H1 (cell line): ENCODE results near the gene AGBL5. TPM values are rescaled to one million over a fixed set of nuclear protein-coding genes. Genes with fewer than 3 reads are reported as not detected.

ENCODE experiments used
- CTCF ChIA-PET: fragments of 300-600 bp; sonication (Branson Sonifier 250); formaldehyde crosslinking; loops from one replicate; lab custom pipeline; 2021; ENCODE audit not compliant: partially characterized antibody; lab: Charles Lee
- POLR2A ChIA-PET: fragments of 300-600 bp; sonication (Branson Sonifier 250); formaldehyde crosslinking; loops from one replicate; lab custom pipeline; 2021; ENCODE audit warnings: inconsistent platforms; ENCODE audit not compliant: partially characterized antibody; lab: Charles Lee
- DNase-seq, 2 experiments: peaks; one replicate each; pipeline versions ENCODE4 v3.0.0 to v3.0.0-alpha.2; 2010 to 2022; ENCODE audit warnings: low spot score in 2 of 2, low read depth in 1 of 2, mixed read lengths in 1 of 2
- FAIRE-seq: peaks from 2 replicates; lab custom pipeline; 2011; peaks lifted over from hg19 to GRCh38; lab: Jason Lieb, UNC
- H2AFZ ChIP-seq: 2 replicates; pipeline ENCODE4 v1.8.1; 2012; ENCODE audit warnings: low read length, inconsistent platforms
- H2AK5ac ChIP-seq: 2 replicates; pipeline ENCODE4 v1.6.1; 2013; ENCODE audit warnings: low read depth, low read length
- H2BK120ac ChIP-seq: replicated peaks from 2 replicates; pipeline ENCODE3; 2013; ENCODE audit warnings: low read depth, low read length, inconsistent platforms
- H2BK12ac ChIP-seq: 2 replicates; pipeline ENCODE4 v1.6.1; 2013; ENCODE audit warnings: low read depth, low read length
- H2BK15ac ChIP-seq: 2 replicates; pipeline ENCODE4 v1.6.1; 2013; ENCODE audit warnings: low read length
- H2BK20ac ChIP-seq: 2 replicates; pipeline ENCODE4 v1.6.1; 2013; ENCODE audit warnings: low read length
- H2BK5ac ChIP-seq: 2 replicates; pipeline ENCODE4 v1.6.1; 2013; ENCODE audit warnings: low read depth, low read length
- H3K14ac ChIP-seq: 2 replicates; pipeline ENCODE4 v1.6.1; 2013; ENCODE audit warnings: inconsistent platforms; ENCODE audit not compliant: insufficient read length
- H3K18ac ChIP-seq: 2 replicates; pipeline ENCODE4 v1.6.1; 2013; ENCODE audit warnings: low read length; ENCODE audit errors: extremely low read depth
- H3K23ac ChIP-seq: 2 replicates; pipeline ENCODE4 v1.6.1; 2013; ENCODE audit warnings: inconsistent platforms; ENCODE audit not compliant: insufficient read length
- H3K23me2 ChIP-seq: 2 replicates; pipeline ENCODE4 v1.6.1; 2013; ENCODE audit warnings: low read depth, low read length
- H3K27ac ChIP-seq: 2 replicates; pipeline ENCODE4 v1.6.1; 2011; ENCODE audit warnings: low read depth, low read length, inconsistent platforms
- H3K27me3 ChIP-seq, 4 experiments: replicated peaks in 1 of 4; 1 replicate in 1 of 4; 2 replicates in 3 of 4; pipeline versions ENCODE4 v1.6.1 to v1.8.1; 2011 to 2013; ENCODE audit warnings: low read length in 3 of 4, mild to moderate bottlenecking in 3 of 4, inconsistent platforms in 2 of 4, mixed read lengths in 2 of 4, moderate library complexity in 1 of 4; ENCODE audit not compliant: control insufficient read depth in 3 of 4, insufficient read depth in 3 of 4; ENCODE audit errors: extremely low read depth in 1 of 4
- H3K36me3 ChIP-seq, 4 experiments: 2 replicates each; pipeline versions ENCODE4 v1.6.1 to v1.8.1; 2011 to 2013; ENCODE audit warnings: mild to moderate bottlenecking in 4 of 4, low read length in 3 of 4, moderate library complexity in 2 of 4, control low read depth in 1 of 4, inconsistent platforms in 1 of 4; ENCODE audit not compliant: insufficient read depth in 4 of 4, control insufficient read depth in 2 of 4
- H3K4ac ChIP-seq: replicated peaks from 2 replicates; pipeline ENCODE3; 2013; ENCODE audit warnings: low read length, low read depth, mixed read lengths, inconsistent platforms; ENCODE audit not compliant: insufficient read length
- H3K4me1 ChIP-seq, 4 experiments: replicated peaks in 1 of 4; 1 replicate in 1 of 4; 2 replicates in 3 of 4; pipeline versions ENCODE4 v1.6.1 to v1.8.1; 2011 to 2013; ENCODE audit warnings: low read length in 3 of 4, inconsistent platforms in 2 of 4, mixed read lengths in 1 of 4; ENCODE audit not compliant: insufficient read depth in 4 of 4, control insufficient read depth in 3 of 4
- H3K4me2 ChIP-seq, 2 experiments: 2 replicates each; pipeline versions ENCODE4 v1.6.1 to v1.8.1; 2011 to 2013; ENCODE audit warnings: low read depth in 2 of 2, low read length in 2 of 2, control low read depth in 1 of 2, inconsistent platforms in 1 of 2, mild to moderate bottlenecking in 1 of 2; ENCODE audit not compliant: insufficient read depth in 1 of 2
- H3K4me3 ChIP-seq, 4 experiments: fragments of 200-600, 300-600 bp in 1 of 4; sonication (generic), shearing (Covaris generic), sonication (Bioruptor Twin) in 1 of 4; 2 replicates each; pipeline versions ENCODE4 v1.5.1 to v1.8.1; 2011 to 2016; ENCODE audit warnings: low read length in 4 of 4, low read depth in 3 of 4, control low read depth in 2 of 4, inconsistent platforms in 2 of 4, mild to moderate bottlenecking in 2 of 4, mixed read lengths in 1 of 4, moderate library complexity in 1 of 4; ENCODE audit not compliant: insufficient read depth in 2 of 4; ENCODE audit errors: extremely low read depth in 1 of 4
- H3K56ac ChIP-seq: replicated peaks from 2 replicates; pipeline ENCODE3; 2013; ENCODE audit warnings: low read depth, mild to moderate bottlenecking, mixed read lengths, low read length, inconsistent platforms; ENCODE audit not compliant: insufficient read length
- H3K79me1 ChIP-seq: 2 replicates; pipeline ENCODE4 v1.6.1; 2013; ENCODE audit warnings: low read depth, low read length, control low read depth
- H3K79me2 ChIP-seq, 2 experiments: 2 replicates each; pipeline versions ENCODE4 v1.6.1 to v1.8.1; 2012 to 2013; ENCODE audit warnings: low read length in 2 of 2, mild to moderate bottlenecking in 2 of 2, inconsistent platforms in 1 of 2; ENCODE audit not compliant: insufficient read depth in 2 of 2, control insufficient read depth in 1 of 2
- H3K9ac ChIP-seq, 4 experiments: replicated peaks in 1 of 4; 1 replicate in 1 of 4; 2 replicates in 3 of 4; pipeline versions ENCODE4 v1.6.1 to v1.8.1; 2011 to 2013; ENCODE audit warnings: low read depth in 3 of 4, low read length in 3 of 4, control low read depth in 2 of 4, mild to moderate bottlenecking in 2 of 4, moderate library complexity in 2 of 4, inconsistent platforms in 1 of 4; ENCODE audit errors: extremely low read depth in 1 of 4
- H3K9me3 ChIP-seq, 2 experiments: 2 replicates each; pipeline versions ENCODE4 v1.6.1 to v1.8.1; 2012 to 2013; ENCODE audit warnings: mild to moderate bottlenecking in 2 of 2, moderate library complexity in 2 of 2, control low read depth in 1 of 2, inconsistent platforms in 1 of 2, low read depth in 1 of 2, low read length in 1 of 2, mixed read lengths in 1 of 2; ENCODE audit not compliant: insufficient read depth in 2 of 2
- H4K20me1 ChIP-seq, 2 experiments: replicated peaks in 1 of 2; 2 replicates each; pipeline versions ENCODE3 to v1.8.1; 2011 to 2013; ENCODE audit warnings: inconsistent platforms in 2 of 2, low read length in 2 of 2, mild to moderate bottlenecking in 1 of 2; ENCODE audit not compliant: insufficient read depth in 2 of 2, control insufficient read depth in 1 of 2
- H4K5ac ChIP-seq: 2 replicates; pipeline ENCODE4 v1.6.1; 2013; ENCODE audit warnings: low read length, low read depth, mixed read lengths, inconsistent platforms; ENCODE audit not compliant: insufficient read length
- H4K8ac ChIP-seq: 2 replicates; pipeline ENCODE4 v1.8.0; 2013; ENCODE audit warnings: mild to moderate bottlenecking, moderate library complexity, low read length, inconsistent platforms; ENCODE audit not compliant: insufficient read depth; ENCODE audit errors: extremely low read depth
- H4K91ac ChIP-seq: replicated peaks from 2 replicates; pipeline ENCODE3; 2013; ENCODE audit warnings: low read length, mixed read lengths, inconsistent platforms; ENCODE audit not compliant: insufficient read length
- BRCA1 ChIP-seq: IDR thresholded peaks from 2 replicates; pipeline ENCODE4 v1.6.1; 2012; ENCODE audit warnings: low read depth, low read length, improper control_type of control experiment
- CTCF ChIP-seq, 3 experiments: IDR thresholded peaks; 1 replicate in 2 of 3; 2 replicates in 1 of 3; pipeline versions ENCODE4 v1.5.1 to v1.6.1; 2011; ENCODE audit warnings: low read length in 3 of 3, mild to moderate bottlenecking in 3 of 3, inconsistent platforms in 2 of 3, low read depth in 1 of 3, moderate library complexity in 1 of 3; ENCODE audit not compliant: insufficient read depth in 1 of 3; ENCODE audit errors: control extremely low read depth in 1 of 3
- EGR1 ChIP-seq: IDR thresholded peaks from 2 replicates; pipeline ENCODE4 v1.6.1; 2011; ENCODE audit warnings: low read depth, low read length, borderline replicate concordance
- FOSL1 ChIP-seq: IDR thresholded peaks from 2 replicates; pipeline ENCODE4 v1.6.1; 2011; ENCODE audit warnings: mild to moderate bottlenecking, low read depth, low read length, moderate library complexity; ENCODE audit not compliant: insufficient read depth
- MAX ChIP-seq: IDR thresholded peaks from 2 replicates; pipeline ENCODE4 v1.6.1; 2012; ENCODE audit warnings: inconsistent platforms
- RFX5 ChIP-seq: IDR thresholded peaks from 2 replicates; pipeline ENCODE4 v1.6.1; 2011; ENCODE audit warnings: low read depth, low read length, improper control_type of control experiment, borderline replicate concordance
- RXRA ChIP-seq: IDR thresholded peaks from 2 replicates; pipeline ENCODE4 v1.6.1; 2011; ENCODE audit warnings: low read depth, mild to moderate bottlenecking, low read length, moderate library complexity; ENCODE audit not compliant: insufficient read depth
- SRF ChIP-seq: IDR thresholded peaks from 2 replicates; pipeline ENCODE4 v1.6.1; 2011; ENCODE audit warnings: mild to moderate bottlenecking, low read depth, low read length, moderate library complexity
- TAF1 ChIP-seq: IDR thresholded peaks from 2 replicates; pipeline ENCODE4 v1.6.1; 2011; ENCODE audit warnings: mild to moderate bottlenecking, low read depth, low read length
- TCF12 ChIP-seq: IDR thresholded peaks from 2 replicates; pipeline ENCODE4 v1.6.1; 2011; ENCODE audit warnings: low read depth, mild to moderate bottlenecking, low read length
- YY1 ChIP-seq: IDR thresholded peaks from 2 replicates; pipeline ENCODE4 v1.6.1; 2011; ENCODE audit warnings: low read depth, mild to moderate bottlenecking, low read length
- ZNF274 ChIP-seq: IDR thresholded peaks from 2 replicates; pipeline ENCODE4 v1.7.0; 2012; ENCODE audit warnings: low read length, borderline replicate concordance; ENCODE audit errors: extremely low read depth
- WGBS, 2 experiments: shearing (Covaris generic) in 1 of 2; methylation state at CpG; one replicate each; pipeline versions ENCODE4 v1.1.6 to v1.1.7; 2013 to 2015; ENCODE audit warnings: low lambda C conversion rate in 2 of 2, mixed read lengths in 2 of 2, inconsistent platforms in 1 of 2, low coverage in 1 of 2, missing lambda C conversion rate in 1 of 2; ENCODE audit not compliant: insufficient replicate concordance in 2 of 2, insufficient coverage in 1 of 2, insufficient read length in 1 of 2; ENCODE audit errors: extremely low coverage in 1 of 2, missing lambda C conversion rate in 1 of 2; 5-methylcytosine and 5-hydroxymethylcytosine counted together
- polyA plus RNA-seq, 7 experiments: library from polyadenylated mRNA; depleted of rRNA in 3 of 7; stranded (reverse) in 5 of 7; unstranded in 2 of 7; fragments of >200 nt in 5 of 7; fragments of 200-250 nt in 2 of 7; gene quantifications; 1 replicate in 5 of 7; 2 replicates in 1 of 7; 4 replicates in 1 of 7; pipeline versions ENCODE4 v1.2.1 to v1.2.3, GENCODE V29; 2011 to 2013; ENCODE audit warnings: missing spikeins in 2 of 7, mixed read lengths in 2 of 7
- total RNA-seq: library from RNA; stranded (reverse); fragmentation: NEBNext Ultra II Directional; extraction: Animal tissue kit (Norgen Biotek cat#: 25700); gene quantifications from 2 replicates; pipeline ENCODE4 v1.2.1, GENCODE V29; 2021

Gene AGBL5
- total and polyA plus RNA-seq, 2 of the 8 experiments (the other 6 are each of a cell fraction or from before 2014, with no cell fraction given): 45.4 to 62.0 TPM

- Histone ChIP-seq H3K79me1 (no peaks in the 10 kb centered on the region), H3K9me3 (peaks cover 5 to 6% of the 10 kb centered on the region in 2 experiments; a peak in 3 of 4 replicates), H2BK120ac (no peak overlapping the region), H3K27ac (no peak overlapping the region), H4K8ac (no peak overlapping the region), H3K4me2 (no peak overlapping the region), H2BK5ac (no peak overlapping the region), H4K5ac (no peak overlapping the region), H3K79me2 (no peaks in the 10 kb centered on the region), H4K20me1 (peaks cover 0 to under 1% of the 10 kb centered on the region in 2 experiments), H3K4ac (no peak overlapping the region), H2BK20ac (no peak overlapping the region), H3K18ac (no peak overlapping the region), H3K36me3 (0 out of 8 replicates have a peak, but pooled peaks cover 0 to 3% (median 0%) of the 10 kb centered on the region in 4 experiments), H2AFZ (no peak overlapping the region), H3K27me3 (no peaks in the 10 kb centered on the region; a peak in 2 of 7 replicates), H4K91ac (no peak overlapping the region), H3K23ac (no peak overlapping the region), H3K56ac (no peak overlapping the region), H3K4me1 (peaks cover 3 to 6% (median 5%) of the 10 kb centered on the region in 4 experiments; a peak in 6 of 7 replicates), H2BK12ac (no peak overlapping the region), H2BK15ac (no peak overlapping the region), H3K4me3 (no peak overlapping the region), H3K9ac (no peak overlapping the region), H2AK5ac (no peak overlapping the region), H3K23me2 (no peaks in the 10 kb centered on the region), H3K14ac (no peak overlapping the region)
- CTCF ChIA-PET: interaction anchor here (0.8 to 12.3 kb wide), 9 partner anchors 14 to 170 kb away, joined by 3 to 416 read pairs (median 34); partner anchors contain the start of genes DPYSL5 and MAPRE3
- FAIRE-seq: no peak
- 88% methylated on average over 3 of the region's 3 CpGs; no CpG with 5 or more reads in 1 of the 2 experiments for WGBS, 2 experiments
- no peak for DNase-seq
- POLR2A ChIA-PET: interaction anchor here (1.9 kb wide), 1 partner anchor 34 kb away, joined by 4 read pairs; the partner anchor contains the start of gene AGBL5
- TF ChIP-seq ZNF274: no peak
- TF ChIP-seq TAF1: no peak
- no peak for TF ChIP-seq MAX
- no peak for TF ChIP-seq RFX5
- TF ChIP-seq RXRA: no peak
- no peak for TF ChIP-seq EGR1
- no peak for TF ChIP-seq FOSL1
- TF ChIP-seq TCF12: no peak
- no peak for TF ChIP-seq SRF
- TF ChIP-seq BRCA1: no peak
- TF ChIP-seq CTCF (IDR thresholded peaks at IDR 0.05; ENCODE audit: control extremely low read depth in 1 of 3, insufficient read depth in 1 of 3, low read depth in 1 of 3, low read length in 3 of 3): no peak
- TF ChIP-seq YY1: no peak
Measured at GRCh38 chr2:27018142-27018541, 33.3 kb upstream of the AGBL5 start.
